GM23338 (cell line): ENCODE data around the gene KRTAP5-10. TPM values are rescaled to one million over a fixed set of nuclear protein-coding genes. Genes with fewer than 3 reads are reported as not detected.
"Not testable (repeated sequence)": the region's sequence is repeated elsewhere in the genome, so short reads cannot be mapped to it uniquely, and the experiment has no call there.

ENCODE experiments used
- ATAC-seq: fragments of 200-7000 bp; cut with Tn5 transposase; 3 replicates; pipeline ENCODE4 v1.9.1; 2020
- DNase-seq: peaks from one replicate; pipeline ENCODE4 v3.0.0-alpha.2; 2015; ENCODE audit warnings: low spot score
- H2AFZ ChIP-seq: fragments of 200-600 bp; sonication (generic); 2 replicates; pipeline ENCODE4 v1.8.0; 2016; ENCODE audit warnings: antibody characterized with exemption, mild to moderate bottlenecking, moderate library complexity
- H3F3A ChIP-seq: fragments of 200-600 bp; sonication (generic); replicated peaks from 2 replicates; pipeline ENCODE4 v1.8.0; 2017; ENCODE audit warnings: antibody characterized with exemption, mixed run types, low read depth
- H3K27ac ChIP-seq: fragments of 200-600 bp; sonication (generic); 2 replicates; pipeline ENCODE4 v1.6.1; 2016; ENCODE audit warnings: low read depth
- H3K27me3 ChIP-seq: fragments of 200-600 bp; sonication (generic); 2 replicates; pipeline ENCODE4 v1.8.0; 2016; ENCODE audit warnings: mild to moderate bottlenecking, mixed run types, moderate library complexity; ENCODE audit not compliant: insufficient read depth
- H3K36me3 ChIP-seq: fragments of 200-600 bp; sonication (generic); 2 replicates; pipeline ENCODE4 v1.8.0; 2016; ENCODE audit warnings: mild to moderate bottlenecking; ENCODE audit not compliant: insufficient read depth
- H3K4me1 ChIP-seq: fragments of 200-600 bp; sonication (generic); 2 replicates; pipeline ENCODE4 v1.8.0; 2016; ENCODE audit warnings: mild to moderate bottlenecking, moderate library complexity; ENCODE audit not compliant: insufficient read depth
- H3K4me2 ChIP-seq: fragments of 200-600 bp; sonication (generic); 2 replicates; pipeline ENCODE4 v1.7.1; 2017; ENCODE audit warnings: mixed run types
- H3K4me3 ChIP-seq: fragments of 200-600 bp; sonication (generic); 2 replicates; pipeline ENCODE4 v1.6.1; 2016; ENCODE audit warnings: mixed run types
- H3K79me2 ChIP-seq: fragments of 200-600 bp; sonication (generic); replicated peaks from 2 replicates; pipeline ENCODE4 v1.8.0; 2017; ENCODE audit warnings: mild to moderate bottlenecking; ENCODE audit not compliant: insufficient read depth
- H3K9me2 ChIP-seq: fragments of 200-600 bp; sonication (generic); 2 replicates; pipeline ENCODE4 v1.8.0; 2017; ENCODE audit not compliant: insufficient read depth
- H4K20me1 ChIP-seq: fragments of 200-600 bp; sonication (generic); replicated peaks from 2 replicates; pipeline ENCODE4 v1.8.0; 2017; ENCODE audit warnings: mild to moderate bottlenecking; ENCODE audit not compliant: insufficient read depth
- H3K27ac Mint-ChIP-seq: 2 replicates; pipeline ENCODE4 v1.8.0; 2020; ENCODE audit warnings: inconsistent platforms, mild to moderate bottlenecking, moderate library complexity, mixed read lengths
- H3K27me3 Mint-ChIP-seq: 3 replicates; pipeline ENCODE4 v1.8.0; 2022; ENCODE audit warnings: low read depth, mild to moderate bottlenecking, moderate library complexity, mixed read lengths, inconsistent platforms; ENCODE audit not compliant: insufficient read depth, poor library complexity
- H3K36me3 Mint-ChIP-seq: 3 replicates; pipeline ENCODE4 v1.8.0; 2021; ENCODE audit warnings: low read depth, mild to moderate bottlenecking, inconsistent platforms, moderate library complexity, mixed read lengths
- H3K4me1 Mint-ChIP-seq: 3 replicates; pipeline ENCODE4 v1.8.0; 2020; ENCODE audit warnings: mild to moderate bottlenecking, inconsistent platforms, mixed read lengths
- H3K4me3 Mint-ChIP-seq: 3 replicates; pipeline ENCODE4 v1.8.0; 2021; ENCODE audit warnings: moderate library complexity, mild to moderate bottlenecking, inconsistent platforms, mixed read lengths
- H3K9me3 Mint-ChIP-seq: 3 replicates; pipeline ENCODE4 v1.8.0; 2020; ENCODE audit warnings: moderate library complexity, mild to moderate bottlenecking, inconsistent platforms, mixed read lengths
- CTCF ChIP-seq, 2 experiments: fragments of 200-600 bp in 1 of 2; sonication (generic) in 1 of 2; conservative IDR thresholded peaks; 2 replicates each; pipeline versions ENCODE4 v1.5.1 to v1.6.1; 2016 to 2017; ENCODE audit warnings: antibody characterized with exemption in 2 of 2, low read depth in 2 of 2, mild to moderate bottlenecking in 2 of 2, moderate library complexity in 1 of 2
- EZH2 ChIP-seq: fragments of 200-600 bp; sonication (generic); IDR thresholded peaks from one replicate; pipeline ENCODE4 v1.8.0; 2017; ENCODE audit warnings: antibody characterized with exemption, mild to moderate bottlenecking, low read depth; ENCODE audit not compliant: unreplicated experiment
- POLR2AphosphoS5 ChIP-seq: IDR thresholded peaks from 2 replicates; pipeline ENCODE4 v1.6.1; 2016; ENCODE audit warnings: antibody characterized with exemption, low read depth
- REST ChIP-seq: IDR thresholded peaks from one replicate; pipeline ENCODE4 v1.6.1; 2018; ENCODE audit warnings: antibody characterized with exemption; ENCODE audit not compliant: unreplicated experiment
- ZNF114 ChIP-seq: fragments of 250-450 bp; sonication (Bioruptor Pico); IDR thresholded peaks from 2 replicates; pipeline ENCODE4 v1.5.0; 2020; ENCODE audit warnings: mild to moderate bottlenecking, moderate library complexity
- polyA plus RNA-seq: library from polyadenylated mRNA; unstranded; fragments of >200 nt; fragmentation: Nextera tagmentation; extraction: Ambion mirVana; gene quantifications from 2 replicates; pipeline ENCODE4 v1.2.1, GENCODE V29; 2016
- total RNA-seq: library from RNA; depleted of rRNA; stranded (reverse); fragments of >200 nt; shearing (Covaris generic); gene quantifications from 2 replicates; pipeline ENCODE4 v1.2.3, GENCODE V29; 2014

KRTAP5-10 gene
- total and polyA plus RNA-seq, 2 experiments from 2014 or later = not detected

GRCh38 chr11:71535825-71536224, 29.5 kb upstream of the KRTAP5-10 start (continued):
- TF ChIP-seq CTCF (conservative IDR thresholded peaks at IDR 0.05; ENCODE audit: low read depth in 2 of 2) (no peak), POLR2AphosphoS5 (no peak), ZNF114 (no peak)

GRCh38 chr11:71537537-71537936, 27.8 kb upstream of the KRTAP5-10 start:
- H3K4me1 ChIP-seq = no peaks in the 10 kb centered on the region
- H3K9me3 Mint-ChIP-seq = peaks cover 9% of the 10 kb centered on the region
- no peak for TF ChIP-seq EZH2
- no peak for TF ChIP-seq REST
- no peak for TF ChIP-seq POLR2AphosphoS5

GRCh38 chr11:71537977-71538665, 27.2 kb upstream of the KRTAP5-10 start, which contains the start of gene KRTAP5-8:
Gene KRTAP5-8, plus strand, starts transcription at chr11:71538025. Its CDS starts 31 bp downstream, at chr11:71538056.
- not testable (repeated sequence) for H3K9me3 Mint-ChIP-seq, H3K27ac ChIP-seq, H3K4me1 ChIP-seq, H3K27me3 Mint-ChIP-seq, H3K4me3 Mint-ChIP-seq, H3K36me3 ChIP-seq, H4K20me1 ChIP-seq, H3K9me2 ChIP-seq, H3K4me2 ChIP-seq, H3K27ac Mint-ChIP-seq, H3K4me3 ChIP-seq, DNase-seq, H3K4me1 Mint-ChIP-seq, H3F3A ChIP-seq, H3K79me2 ChIP-seq, H3K27me3 ChIP-seq, H3K36me3 Mint-ChIP-seq, ATAC-seq, H2AFZ ChIP-seq

More at GRCh38 chr11:71537537-71537936, 27.8 kb upstream of the KRTAP5-10 start:
- Histone ChIP-seq H3K9me2 (no peaks in the 10 kb centered on the region), H3K4me2 (no peak overlapping the region), H4K20me1 (no peaks in the 10 kb centered on the region; the same call in 1 of the 2 replicates), H3K79me2 (no peaks in the 10 kb centered on the region), H3K4me3 (no peak overlapping the region), H3K36me3 (no peaks in the 10 kb centered on the region), H3K27ac (no peak overlapping the region), H2AFZ (no peak overlapping the region), H3F3A (no peaks in the 10 kb centered on the region), H3K27me3 (no peaks in the 10 kb centered on the region)
- H3K36me3 Mint-ChIP-seq = peaks cover 8% of the 10 kb centered on the region; the same call in 1 of the 3 replicates
- DNase-seq (no peak), ATAC-seq (peak; percentile 36; the same call in 2 of the 3 replicates)
- H3K27me3 Mint-ChIP-seq = peaks cover 6% of the 10 kb centered on the region
- H3K4me3 Mint-ChIP-seq = no peak overlapping the region
- no peaks in the 10 kb centered on the region; the same call in 2 of the 3 replicates for H3K4me1 Mint-ChIP-seq
- H3K27ac Mint-ChIP-seq = no peak overlapping the region
